HL-60 (cell line): ENCODE data around the gene BLTP2.

Experiments used
- CTCF ChIP-seq: IDR thresholded peaks from one replicate; pipeline ENCODE4 v1.5.1; 2011; ENCODE audit warnings: low read length, control low read depth, inconsistent platforms; ENCODE audit not compliant: insufficient read depth
- POLR2AphosphoS5 ChIP-seq: IDR thresholded peaks from 2 replicates; pipeline ENCODE4 v1.6.1; 2012; ENCODE audit warnings: low read depth
- SPI1 ChIP-seq: IDR thresholded peaks from 2 replicates; pipeline ENCODE4 v1.6.1; 2012; ENCODE audit warnings: low read depth, mild to moderate bottlenecking, borderline replicate concordance
- TF ChIP-seq, protein P1 (sequence below): IDR thresholded peaks from 2 replicates; pipeline ENCODE4 v1.6.1; 2012; ENCODE audit warnings: low read depth; ENCODE audit not compliant: insufficient replicate concordance

DNA sequence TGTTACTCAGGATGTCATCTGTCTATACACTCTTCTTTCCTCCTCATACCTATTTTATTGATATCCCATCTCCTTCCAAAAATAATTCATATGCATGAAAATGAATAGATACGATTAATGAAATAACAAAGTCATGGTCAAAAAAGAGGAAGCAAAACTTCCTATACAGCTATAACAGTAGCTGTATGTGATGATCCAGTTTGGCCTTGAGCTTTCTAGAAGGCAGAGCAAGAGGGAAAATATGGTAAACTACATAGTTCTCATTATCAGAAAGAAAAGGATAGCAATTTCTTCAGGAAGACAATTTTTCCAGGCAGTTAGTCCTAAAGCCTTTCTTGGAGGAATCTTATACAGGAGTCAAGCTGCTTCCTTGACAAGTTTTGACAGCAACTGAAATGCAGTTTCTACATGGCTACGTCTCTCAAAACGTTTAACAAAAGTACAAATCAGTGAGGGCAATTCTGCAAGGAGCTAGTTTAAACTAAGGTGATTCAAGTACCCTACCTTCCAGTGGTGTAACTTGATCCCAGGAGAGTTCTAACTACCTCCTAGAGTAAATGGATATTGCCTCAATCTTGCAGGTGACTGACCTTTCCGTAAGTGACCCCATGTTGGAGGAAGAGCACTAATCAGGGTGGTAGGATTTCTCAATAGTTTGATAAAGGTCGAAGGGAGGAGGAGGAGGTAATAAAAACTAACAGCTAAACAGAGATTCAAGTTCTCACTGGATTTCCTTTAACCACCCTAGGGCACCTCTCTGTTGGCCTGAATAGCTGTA is 47.2 kb downstream of the BLTP2 start:
- TF ChIP-seq CTCF (no peak), POLR2AphosphoS5 (no peak), SPI1 (no peak)
- TF ChIP-seq, protein P1, sequence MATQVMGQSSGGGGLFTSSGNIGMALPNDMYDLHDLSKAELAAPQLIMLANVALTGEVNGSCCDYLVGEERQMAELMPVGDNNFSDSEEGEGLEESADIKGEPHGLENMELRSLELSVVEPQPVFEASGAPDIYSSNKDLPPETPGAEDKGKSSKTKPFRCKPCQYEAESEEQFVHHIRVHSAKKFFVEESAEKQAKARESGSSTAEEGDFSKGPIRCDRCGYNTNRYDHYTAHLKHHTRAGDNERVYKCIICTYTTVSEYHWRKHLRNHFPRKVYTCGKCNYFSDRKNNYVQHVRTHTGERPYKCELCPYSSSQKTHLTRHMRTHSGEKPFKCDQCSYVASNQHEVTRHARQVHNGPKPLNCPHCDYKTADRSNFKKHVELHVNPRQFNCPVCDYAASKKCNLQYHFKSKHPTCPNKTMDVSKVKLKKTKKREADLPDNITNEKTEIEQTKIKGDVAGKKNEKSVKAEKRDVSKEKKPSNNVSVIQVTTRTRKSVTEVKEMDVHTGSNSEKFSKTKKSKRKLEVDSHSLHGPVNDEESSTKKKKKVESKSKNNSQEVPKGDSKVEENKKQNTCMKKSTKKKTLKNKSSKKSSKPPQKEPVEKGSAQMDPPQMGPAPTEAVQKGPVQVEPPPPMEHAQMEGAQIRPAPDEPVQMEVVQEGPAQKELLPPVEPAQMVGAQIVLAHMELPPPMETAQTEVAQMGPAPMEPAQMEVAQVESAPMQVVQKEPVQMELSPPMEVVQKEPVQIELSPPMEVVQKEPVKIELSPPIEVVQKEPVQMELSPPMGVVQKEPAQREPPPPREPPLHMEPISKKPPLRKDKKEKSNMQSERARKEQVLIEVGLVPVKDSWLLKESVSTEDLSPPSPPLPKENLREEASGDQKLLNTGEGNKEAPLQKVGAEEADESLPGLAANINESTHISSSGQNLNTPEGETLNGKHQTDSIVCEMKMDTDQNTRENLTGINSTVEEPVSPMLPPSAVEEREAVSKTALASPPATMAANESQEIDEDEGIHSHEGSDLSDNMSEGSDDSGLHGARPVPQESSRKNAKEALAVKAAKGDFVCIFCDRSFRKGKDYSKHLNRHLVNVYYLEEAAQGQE, result no peak
